Islet of Langerhans (tissue), 1 donor: ENCODE measurements around the gene JAK1.
A peak's percentile ranks its signal among the peaks of the same experiment; 100 is the strongest.
"Not testable (repeated sequence)": the region's sequence is repeated elsewhere in the genome, so short reads cannot be mapped to it uniquely, and the experiment has no call there.

Experiments used
- FAIRE-seq: peaks from one replicate; lab custom pipeline; 2011; peaks lifted over from hg19 to GRCh38; lab: Jason Lieb, UNC

Gene JAK1

DNA sequence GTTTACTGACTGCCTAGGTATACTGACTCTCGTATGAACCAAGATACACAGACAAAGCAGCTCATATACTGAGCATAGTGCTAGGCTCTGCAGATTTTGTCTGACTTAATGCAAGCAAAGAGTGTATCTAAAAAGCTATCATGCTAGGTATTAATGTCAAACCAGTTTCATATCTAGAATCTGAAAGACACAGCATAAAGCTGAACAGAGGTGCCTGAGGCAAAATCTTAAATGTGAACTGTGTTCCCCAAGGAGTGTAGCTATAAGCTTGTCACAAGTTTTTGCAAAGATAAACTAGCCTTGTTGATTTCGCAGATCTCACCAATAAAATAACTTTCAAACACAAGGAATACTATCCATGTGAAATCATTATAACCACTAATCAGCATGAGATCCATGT lies 18.1 kb downstream of the JAK1 start:
- FAIRE-seq = no peak

DNA sequence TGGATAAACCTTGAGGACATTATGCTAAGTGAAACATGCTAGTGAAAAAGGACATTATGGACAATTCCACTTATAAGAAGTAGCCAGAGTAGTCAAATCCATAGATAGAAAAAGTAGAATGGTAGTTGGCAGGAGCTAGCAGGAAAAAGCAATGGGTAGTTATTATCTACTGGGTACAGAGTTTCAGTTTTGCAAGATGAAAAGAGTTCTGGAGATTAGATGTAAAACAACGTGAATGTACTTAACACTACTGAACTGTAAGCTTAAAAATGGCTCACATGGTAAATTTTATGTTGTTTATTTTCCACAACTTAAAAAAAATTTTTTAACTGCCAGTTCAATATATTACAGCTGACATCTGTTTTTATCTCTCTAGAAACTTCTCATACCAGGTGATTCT lies 19.4 kb downstream of the JAK1 start:
- FAIRE-seq = no peak

DNA sequence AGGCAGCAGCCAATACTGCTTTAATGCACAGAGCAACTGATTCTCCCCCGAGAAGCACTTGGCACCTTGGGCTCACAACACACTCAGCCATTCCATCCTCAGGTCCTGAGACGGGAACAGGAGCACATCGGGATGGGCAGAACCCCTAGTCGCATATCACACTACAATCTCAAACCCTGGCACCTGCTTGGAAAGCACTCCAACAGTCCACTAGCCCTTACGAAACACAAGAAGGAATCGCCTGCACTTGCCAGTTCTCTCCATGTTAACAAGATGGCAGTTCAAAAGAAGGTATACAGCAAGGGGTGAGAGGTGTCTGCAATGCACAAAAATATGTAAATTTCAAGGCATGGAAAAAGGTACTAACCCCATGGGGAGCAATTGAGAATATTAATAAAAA lies 21.4 kb downstream of the JAK1 start:
- FAIRE-seq = no peak

DNA sequence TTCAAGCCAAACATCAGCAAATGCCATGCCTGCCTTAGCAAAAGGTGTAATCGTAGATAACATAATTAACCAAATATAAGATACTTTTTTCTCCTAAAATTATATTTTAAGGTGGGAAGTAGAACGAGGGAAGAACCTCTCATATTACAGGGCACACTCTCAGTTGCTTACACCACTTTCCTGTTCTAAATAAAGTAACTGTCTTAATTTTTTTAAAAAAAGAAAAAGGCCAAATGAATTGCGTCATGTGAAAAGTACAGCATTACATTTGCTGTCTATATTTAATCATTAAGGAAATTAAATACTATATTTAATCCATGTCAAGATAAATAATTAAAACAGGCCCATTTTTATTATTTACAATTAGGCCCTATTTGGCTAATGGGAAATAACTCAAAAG lies 23.7 kb downstream of the JAK1 start:
- FAIRE-seq = no peak

DNA sequence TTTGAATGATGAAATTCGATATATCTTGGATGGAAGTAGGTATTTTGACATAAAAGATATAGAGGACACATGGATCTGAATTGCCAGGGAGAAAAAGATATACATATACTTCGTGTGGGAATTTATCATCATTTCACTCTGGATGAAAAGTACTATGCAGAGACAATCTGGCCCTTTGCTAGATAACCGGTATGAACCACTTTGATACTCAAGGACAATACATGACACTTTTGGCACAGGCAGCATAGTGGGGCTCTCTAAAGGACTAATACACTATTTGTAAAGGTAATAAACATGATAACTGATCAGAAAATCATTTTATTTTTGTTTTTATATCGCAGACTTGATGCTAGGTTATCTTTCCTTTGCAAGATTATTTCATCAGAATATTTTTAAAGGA lies 24.2 kb downstream of the JAK1 start:
- FAIRE-seq = no peak

DNA sequence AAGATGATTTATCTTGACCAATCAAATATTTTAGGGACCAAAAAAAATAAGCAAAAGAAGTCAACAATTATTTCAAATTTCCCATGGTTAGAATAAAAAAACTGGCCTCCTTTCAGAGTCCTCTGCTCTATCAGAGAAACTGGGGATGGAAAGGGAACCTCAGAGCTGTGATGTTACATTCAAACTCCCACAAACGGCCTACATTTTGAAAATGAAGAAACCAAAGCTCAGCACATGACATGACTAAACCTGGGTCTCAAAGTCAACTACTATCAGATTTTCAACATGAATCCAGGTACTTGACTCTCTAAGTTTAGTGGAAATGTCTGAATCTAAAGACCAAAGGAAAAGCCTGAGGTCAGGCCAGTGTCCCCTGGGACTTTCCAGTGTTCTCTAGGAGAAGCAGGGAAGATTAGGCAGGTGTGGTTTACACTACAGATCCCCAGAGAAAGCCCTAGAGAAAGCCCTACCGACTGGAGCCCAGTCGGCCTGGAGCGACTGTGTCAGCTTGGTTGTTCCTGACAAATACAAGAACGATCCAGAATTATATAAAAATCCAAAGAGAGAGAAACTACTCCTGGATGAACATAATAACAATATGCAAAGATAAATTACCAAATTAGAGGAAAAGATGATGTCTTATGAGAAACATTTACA lies 24.8 kb downstream of the JAK1 start:
- FAIRE-seq = no peak

DNA sequence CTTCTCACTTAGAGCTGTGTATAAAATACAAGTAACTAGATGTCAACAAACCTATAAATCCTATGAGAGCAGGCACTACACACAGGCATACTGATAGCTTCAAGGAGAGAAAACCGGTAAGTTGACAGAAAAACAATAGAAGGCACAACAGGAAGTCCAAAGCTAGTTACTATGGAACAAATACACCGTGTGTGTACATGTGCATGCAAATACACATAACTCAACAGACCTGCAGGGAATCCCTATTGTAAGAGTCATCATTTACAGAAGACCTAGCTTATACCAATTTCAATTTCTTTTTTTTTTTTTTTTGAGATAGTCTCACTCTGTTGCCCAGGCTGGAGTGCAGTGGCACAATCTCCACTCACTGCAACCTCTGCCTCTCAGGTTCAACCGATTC lies 26.3 kb downstream of the JAK1 start:
- no peak for FAIRE-seq

DNA sequence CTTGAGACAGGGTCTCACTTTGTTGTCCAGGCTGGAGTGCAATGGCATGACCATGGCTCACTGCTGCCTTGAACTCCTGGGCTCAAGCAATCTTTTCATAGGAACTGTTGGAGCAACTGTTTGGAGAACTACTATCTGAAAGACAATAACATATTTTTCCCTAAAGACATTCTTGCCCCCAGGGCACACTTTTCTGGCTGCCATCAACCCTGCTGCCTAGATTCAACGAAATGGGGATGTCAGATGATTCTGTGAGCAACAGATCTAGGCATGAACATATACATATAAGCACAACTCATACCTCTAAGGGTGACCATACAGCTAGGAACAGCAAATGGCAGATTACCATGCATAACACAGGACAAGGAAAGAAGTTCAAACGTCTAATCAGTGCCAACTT lies 27.4 kb downstream of the JAK1 start:
- no peak for FAIRE-seq

DNA sequence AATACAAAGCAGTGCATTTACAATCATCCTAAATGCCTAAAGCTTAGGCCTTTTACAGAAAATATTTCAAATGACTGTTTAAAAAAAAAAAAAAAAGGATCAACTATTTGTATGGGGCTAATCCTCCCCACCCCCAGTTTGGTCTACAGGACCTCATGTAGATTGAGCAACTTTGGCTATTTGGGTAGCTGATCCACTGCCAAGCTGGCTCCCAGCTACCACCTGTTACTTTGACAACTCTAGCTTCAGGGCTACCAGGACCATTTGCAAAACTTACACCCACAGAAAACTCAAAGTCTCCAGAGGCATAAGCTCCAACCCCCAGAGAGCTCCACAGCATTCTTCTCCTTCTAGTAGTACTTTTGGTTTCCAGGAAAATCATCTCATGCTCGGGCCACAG lies 29.4 kb downstream of the JAK1 start:
- FAIRE-seq = no peak

DNA sequence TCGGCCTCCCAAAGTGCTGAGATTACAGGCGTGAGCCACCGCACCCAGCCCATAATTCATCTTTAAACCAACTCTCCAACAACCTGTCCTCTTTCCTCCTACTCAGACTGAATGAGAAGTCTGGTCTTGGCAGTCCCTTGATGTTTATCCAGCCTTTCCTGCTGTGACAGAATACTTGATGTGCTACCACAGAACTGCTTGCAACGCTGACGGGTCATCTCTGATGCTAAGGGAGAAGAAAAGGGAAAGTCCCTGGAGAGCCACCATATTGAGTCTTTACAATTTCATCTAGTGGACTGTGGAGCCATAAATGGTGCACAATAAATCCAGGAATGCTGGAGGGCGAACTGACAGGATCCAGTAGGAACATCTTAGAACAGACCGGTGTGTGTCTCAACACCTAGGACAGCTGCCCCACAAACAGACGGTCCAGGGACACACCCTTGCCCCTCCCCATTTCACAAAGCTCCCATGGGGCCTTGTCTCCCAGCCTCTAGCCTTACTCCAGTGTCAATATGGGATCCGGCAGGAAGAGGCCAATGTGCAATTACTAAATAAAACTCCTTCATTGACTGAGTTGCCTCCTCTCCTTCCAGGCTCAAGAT lies 30.7 kb downstream of the JAK1 start:
- no peak for FAIRE-seq

DNA sequence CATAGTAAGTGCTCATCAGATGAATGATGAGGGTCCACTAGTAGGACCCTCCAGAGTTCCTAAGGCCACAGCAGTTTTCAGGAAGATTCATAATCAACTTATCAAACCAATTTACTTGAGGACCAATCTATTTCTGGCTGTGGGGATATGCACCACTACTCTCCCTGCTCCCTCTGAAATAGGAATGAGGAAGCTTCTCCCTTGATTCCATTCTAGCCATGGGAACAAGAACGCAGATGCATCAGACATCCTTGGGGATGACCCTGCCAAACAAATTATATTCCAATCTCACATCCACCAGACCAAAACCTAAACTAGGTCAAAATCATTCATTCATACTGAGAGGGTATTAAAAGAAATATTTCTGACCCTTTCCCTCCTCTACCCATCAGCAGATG lies 31.5 kb downstream of the JAK1 start:
- no peak for FAIRE-seq

DNA sequence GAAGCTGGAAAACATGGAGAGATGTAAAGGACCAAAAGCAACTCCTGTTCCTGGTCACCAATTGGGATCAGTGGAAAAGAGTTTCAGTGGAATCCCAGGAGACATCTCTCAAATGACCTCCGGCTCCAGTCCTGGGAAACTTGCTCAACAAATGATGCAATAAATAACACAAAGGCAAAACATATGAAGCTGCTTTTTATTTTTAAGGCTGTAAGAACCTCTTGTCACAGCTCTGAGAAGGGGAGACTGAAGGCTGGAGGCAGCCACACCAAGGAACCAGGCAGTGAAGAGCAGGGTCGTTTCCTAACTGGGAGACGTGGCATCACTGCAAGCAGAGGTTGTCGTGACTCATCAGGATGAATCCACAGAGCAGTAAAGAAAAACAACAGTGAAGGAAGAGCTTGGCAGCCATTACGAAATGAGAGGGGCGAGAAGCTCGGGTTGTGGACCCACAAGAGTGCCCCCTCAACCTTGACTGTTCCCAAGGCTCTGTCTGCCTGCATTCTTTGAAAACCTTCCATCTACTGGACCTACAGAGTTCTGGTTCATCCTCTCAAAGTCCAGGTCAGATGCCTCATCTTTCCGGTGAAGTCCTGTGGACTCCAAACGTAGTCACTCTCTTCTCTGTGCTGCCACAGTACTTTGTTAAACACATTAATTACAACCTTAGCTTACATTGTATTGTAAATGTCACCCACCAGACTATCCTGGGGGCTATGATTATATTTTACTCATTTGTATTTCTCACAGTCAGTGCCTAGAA lies 32.1 kb downstream of the JAK1 start:
- FAIRE-seq = no peak

DNA sequence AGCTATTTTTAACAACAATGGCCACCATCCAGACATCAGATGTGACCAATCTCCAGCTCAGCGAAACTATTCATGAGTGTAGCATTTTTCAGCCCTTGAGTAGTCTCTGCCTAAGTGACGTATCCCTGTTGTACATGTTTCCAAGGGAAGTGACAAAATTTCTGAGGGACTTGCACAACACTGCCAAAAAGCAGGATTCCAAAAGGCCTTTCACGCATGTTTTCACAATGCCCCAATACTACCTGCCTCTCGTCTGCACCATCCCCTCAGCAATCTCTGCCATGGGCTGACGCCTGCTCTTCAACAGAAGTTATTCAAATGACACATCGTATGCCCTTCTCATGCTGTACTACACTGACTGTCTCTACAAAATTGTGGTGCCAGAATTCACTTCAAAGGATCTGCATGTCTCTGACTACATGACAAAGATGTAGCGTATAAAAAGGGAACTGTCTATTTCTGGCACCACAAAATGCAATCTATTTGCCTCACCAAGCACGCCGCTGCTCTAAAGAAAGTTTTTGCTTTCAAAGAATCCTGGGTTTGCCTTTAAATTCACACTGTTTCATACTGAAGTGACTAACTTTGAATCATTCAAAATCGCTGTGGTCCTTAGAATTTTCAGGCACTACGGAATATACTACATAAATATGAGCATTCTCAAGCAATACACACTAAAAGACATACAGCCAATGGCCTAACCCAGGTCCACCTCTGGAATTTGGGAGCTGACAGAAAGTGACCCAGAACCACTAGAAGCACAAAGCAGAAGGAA lies 32.9 kb downstream of the JAK1 start:
- FAIRE-seq = no peak

DNA sequence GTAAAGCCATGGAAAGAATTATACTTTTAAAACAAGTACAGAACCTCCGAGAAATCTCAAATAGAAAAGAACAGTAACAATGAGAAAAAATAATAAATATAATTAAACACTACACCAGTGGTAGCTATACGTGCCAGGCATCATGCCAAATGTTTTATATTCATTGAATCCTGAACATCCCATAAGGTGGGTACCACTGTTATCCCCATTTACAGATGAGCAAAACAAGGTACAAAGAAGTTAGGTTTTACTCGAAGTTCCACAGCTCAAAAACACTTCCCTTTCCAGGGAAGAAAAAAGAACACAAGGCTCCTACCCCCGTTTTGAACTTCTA lies 33.4 kb downstream of the JAK1 start:
- FAIRE-seq = no peak

DNA sequence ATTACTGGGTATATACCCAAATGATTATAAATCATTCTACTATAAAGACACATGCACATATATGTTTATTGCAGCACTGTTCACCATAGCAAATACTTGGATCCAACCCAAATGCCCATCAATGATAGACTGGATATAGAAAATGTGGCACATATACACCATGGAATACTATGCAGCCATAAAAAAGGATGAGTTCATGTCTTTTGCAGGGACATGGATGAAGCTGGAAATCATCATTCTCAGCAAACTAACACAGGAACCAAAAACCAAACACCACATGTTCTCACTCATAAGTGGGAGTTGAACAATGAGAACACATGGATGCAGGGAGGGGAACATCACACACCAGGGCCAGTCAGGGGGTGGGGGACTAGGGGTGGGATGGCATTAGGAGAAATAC lies 35.7 kb downstream of the JAK1 start:
- FAIRE-seq = not testable (repeated sequence)

DNA sequence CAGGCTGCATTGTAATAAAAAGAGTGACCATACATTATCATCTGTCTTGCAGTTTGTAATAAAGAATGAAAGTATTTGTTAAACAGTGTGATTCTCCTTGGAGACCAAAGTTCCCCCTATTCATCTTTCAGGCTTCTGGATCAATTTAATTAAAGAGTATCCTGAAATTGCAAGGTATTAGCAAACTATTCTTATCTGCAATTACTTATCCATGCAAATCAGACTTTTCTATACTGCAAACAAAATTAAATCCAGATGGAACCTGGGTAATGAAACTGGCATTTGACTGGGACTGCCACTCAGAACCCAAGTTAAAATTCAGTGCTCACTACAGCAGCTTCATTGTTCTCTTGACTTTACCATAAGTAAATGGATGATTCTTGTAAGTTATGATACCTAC lies 37.1 kb downstream of the JAK1 start:
- FAIRE-seq = no peak

DNA sequence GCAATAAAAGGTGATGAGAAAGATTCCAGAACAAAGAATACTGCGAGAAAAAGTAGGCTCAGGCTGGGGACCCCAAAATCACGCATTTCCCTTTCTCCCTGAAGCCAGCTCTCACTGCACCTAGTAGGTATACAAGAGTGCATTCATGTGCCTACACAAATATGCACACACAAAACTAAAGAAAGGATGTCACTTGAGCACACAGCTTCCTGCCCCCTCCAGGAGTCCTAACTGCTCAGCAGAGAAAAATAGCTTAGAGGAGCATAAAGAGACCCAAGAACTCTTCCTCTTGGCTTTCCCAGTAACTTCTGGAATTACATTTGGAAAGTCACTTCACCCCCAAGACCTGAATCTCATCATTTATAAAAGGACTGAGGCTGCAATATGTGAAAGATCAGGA lies 38.0 kb downstream of the JAK1 start:
- no peak for FAIRE-seq

DNA sequence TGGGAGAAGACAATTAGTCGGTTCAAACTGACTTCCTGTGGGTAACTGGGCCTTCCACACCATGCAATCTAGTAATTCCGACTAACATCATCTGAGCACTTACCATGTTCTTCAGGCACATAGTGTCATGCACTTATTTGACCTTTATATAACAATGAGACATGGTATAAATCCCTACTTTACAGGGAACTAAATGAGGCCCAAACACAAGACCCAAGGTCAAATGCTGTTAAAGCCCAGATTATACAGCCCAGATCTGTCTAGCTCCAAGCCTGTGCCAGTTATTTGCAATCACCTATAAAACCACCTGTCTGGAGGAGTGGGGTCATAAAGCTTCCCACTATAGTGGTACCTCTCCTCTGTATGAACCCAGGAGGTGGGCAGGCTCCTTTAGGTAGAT lies 40.8 kb downstream of the JAK1 start:
- FAIRE-seq = no peak

DNA sequence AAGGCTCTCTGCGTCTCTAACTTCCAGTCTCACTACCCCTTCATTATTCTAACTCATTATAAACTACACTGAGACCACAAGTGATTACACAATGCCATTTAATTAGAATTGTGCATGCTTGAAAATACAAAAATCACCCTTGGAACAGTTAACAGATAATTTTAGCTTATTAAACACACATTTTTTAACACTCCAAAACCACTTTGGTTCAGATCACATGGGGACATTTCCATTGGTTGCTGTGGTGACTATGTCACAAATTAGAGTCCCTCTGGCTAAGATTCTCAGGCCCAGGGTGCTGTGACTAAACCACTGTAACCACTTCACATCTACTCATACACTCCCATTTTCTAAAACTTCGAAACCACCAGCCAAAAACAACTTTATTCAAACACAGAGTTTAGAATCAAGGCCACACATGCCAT lies 43.0 kb downstream of the JAK1 start:
- FAIRE-seq = no peak

DNA sequence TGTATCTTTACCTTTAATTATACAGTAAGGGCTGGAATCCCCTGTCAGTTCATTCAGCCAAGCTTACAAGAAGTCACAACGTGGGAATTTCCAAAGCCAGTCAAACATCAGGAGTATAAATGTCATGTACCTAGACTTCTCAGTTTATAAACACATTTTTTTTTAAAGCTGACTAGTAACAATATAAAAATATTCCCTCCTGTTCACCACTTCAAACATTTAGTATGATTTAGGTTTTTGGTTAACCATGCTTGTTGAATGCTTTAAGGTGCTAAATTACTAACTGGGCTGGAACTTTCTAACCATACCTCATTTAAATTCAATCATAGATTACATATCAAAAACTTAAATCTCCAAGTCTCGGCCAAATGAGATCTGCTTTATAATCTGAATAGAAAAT lies 44.0 kb downstream of the JAK1 start:
- no peak for FAIRE-seq

DNA sequence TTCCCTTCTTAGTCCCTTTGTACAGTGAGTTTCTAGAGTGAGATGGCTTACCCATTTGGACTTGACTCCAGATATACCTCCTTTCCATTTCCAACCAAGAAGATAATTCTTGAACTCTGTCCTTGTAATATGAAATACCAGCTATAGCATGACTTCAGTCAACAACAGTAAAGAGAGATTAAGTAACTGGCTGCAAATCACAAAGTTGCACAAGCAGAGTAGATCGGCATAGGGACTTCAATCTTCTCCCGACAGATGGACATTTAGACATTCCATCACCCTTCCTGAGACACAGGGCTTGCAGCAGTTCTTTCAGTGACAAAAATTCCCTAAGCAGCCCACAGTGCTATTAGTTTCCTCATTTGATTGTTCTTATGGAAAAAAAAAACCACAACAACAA lies 44.6 kb downstream of the JAK1 start:
- FAIRE-seq = no peak

DNA sequence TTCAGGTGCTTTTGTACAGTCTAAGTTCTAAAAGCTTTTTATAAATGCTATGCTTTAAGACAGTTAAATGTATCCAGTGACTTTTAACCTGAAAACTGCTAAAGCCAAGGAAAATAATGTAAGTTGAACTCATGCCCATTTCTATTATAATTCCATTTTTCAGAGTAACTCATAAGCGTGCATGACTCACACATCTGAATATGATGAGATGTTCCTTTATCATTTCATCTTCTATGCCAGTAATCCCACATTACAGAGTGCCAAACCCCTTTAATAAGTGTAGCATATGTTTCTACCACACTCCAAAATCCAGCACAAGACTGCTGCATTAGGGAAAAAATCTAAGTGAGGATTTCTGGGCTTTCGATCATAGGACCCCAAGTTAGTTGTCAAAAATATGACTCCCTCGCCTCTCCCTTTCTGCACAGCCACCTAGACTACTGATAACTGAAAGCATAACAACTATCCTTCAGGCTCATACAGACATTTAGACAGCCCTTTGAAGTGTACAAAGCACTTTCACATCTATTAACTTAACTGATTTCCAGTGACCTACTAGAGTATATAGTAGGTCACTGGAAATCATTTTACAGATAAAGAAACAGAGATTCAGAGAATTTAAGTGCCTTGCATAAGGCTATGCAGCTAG lies 45.3 kb downstream of the JAK1 start:
- peak; percentile 13 for FAIRE-seq

DNA sequence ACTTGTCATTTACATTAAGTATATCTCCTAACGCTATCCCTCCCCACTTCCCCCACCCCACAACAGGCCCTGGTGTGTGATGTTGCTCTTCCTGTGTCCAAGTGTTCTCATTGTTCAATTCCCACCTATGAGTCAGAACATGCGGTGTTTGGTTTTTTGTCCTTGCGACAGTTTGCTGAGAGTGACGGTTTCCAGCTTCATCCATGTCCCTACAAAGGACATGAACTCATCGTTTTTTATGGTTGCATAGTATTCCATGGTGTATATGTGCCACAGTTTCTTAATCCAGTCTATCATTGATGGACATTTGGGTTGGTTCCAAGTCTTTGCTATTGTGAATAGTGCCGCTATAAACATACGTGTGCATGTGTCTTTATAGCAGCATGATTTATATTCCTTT lies 47.2 kb downstream of the JAK1 start:
- FAIRE-seq = not testable (repeated sequence)
